ENCODE measurements around the gene SUN2.

Gene SUN2

GRCh38 chr22:38715176-38715764, 40.5 kb downstream of the SUN2 start:
- DNase-seq, result no peak

GRCh38 chr22:38713921-38714320, 41.9 kb downstream of the SUN2 start:
- DNase-seq, result no peak

- DNase-seq, result no peak
Measured at GRCh38 chr22:38712486-38713207, 43.2 kb downstream of the SUN2 start.

- DNase-seq, result no peak
Measured at GRCh38 chr22:38710866-38711265, 44.9 kb downstream of the SUN2 start.

GRCh38 chr22:38710351-38710750, 45.4 kb downstream of the SUN2 start:
- DNase-seq, result no peak

GRCh38 chr22:38709306-38709705, 46.5 kb downstream of the SUN2 start:
- DNase-seq, result no peak

- DNase-seq, result no peak
Measured at GRCh38 chr22:38707984-38708383, 47.8 kb downstream of the SUN2 start.

GRCh38 chr22:38707346-38707745, 48.5 kb downstream of the SUN2 start:
- DNase-seq, result no peak

GRCh38 chr22:38706901-38707195, 49.0 kb downstream of the SUN2 start:
- DNase-seq, result no peak

GRCh38 chr22:38706101-38706900, 49.5 kb downstream of the SUN2 start:
- DNase-seq, result no peak

- peak; percentile 100 for DNase-seq
Measured at GRCh38 chr22:38705235-38706100, 50.3 kb downstream of the SUN2 start, which contains the start of gene GTPBP1. Gene GTPBP1 (plus strand): TSS chr22:38705944. CDS start chr22:38705956, 12 bp downstream.

GRCh38 chr22:38704654-38705234, 51.1 kb downstream of the SUN2 start:
- no peak for DNase-seq

GRCh38 chr22:38700789-38701628, 54.8 kb downstream of the SUN2 start, which contains the start of gene JOSD1:
Gene JOSD1 (minus strand): TSS chr22:38700943. CDS start chr22:38699987, 956 bp downstream.
- DNase-seq, result peak; percentile 92

GRCh38 chr22:38700270-38700788, 55.5 kb downstream of the SUN2 start:
- no peak for DNase-seq

- no peak for DNase-seq
Measured at GRCh38 chr22:38699784-38700183, 56.0 kb downstream of the SUN2 start.

GRCh38 chr22:38699143-38699542, 56.7 kb downstream of the SUN2 start:
- DNase-seq, result no peak

GRCh38 chr22:38698407-38699094, 57.2 kb downstream of the SUN2 start:
- DNase-seq, result no peak

GRCh38 chr22:38697425-38698089, 58.2 kb downstream of the SUN2 start:
- no peak for DNase-seq

GRCh38 chr22:38696606-38697424, 59.0 kb downstream of the SUN2 start:
- no peak for DNase-seq
